ENCODE results near the gene SPATA7. TPM values are rescaled to one million over a fixed set of nuclear protein-coding genes. Genes with fewer than 3 reads are reported as not detected.
"Not testable (repeated sequence)": the region's sequence is repeated elsewhere in the genome, so short reads cannot be mapped to it uniquely, and the experiment has no call there.

Gene SPATA7
- total and polyA plus RNA-seq, 3 experiments from 2014 or later: 1.7 to 4.6 (median 2.1) TPM

DNA sequence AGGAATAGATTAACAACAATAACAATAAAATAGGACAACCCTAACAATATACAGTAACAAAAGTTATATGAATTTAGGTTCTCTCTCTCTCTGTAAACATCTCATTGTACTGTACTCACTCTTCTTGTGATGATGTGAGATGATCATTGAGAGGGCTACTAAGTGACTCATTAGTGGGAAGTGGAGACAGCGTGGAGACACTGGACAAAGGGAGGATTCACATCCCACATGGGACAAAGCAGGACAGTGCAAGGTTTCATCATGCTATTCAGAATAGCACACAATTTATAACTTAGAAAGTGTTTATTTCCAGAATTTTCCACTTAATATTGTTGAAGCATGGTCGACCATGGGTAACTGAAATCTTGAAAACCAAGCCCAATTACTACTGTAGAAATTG is 26.0 kb upstream of the SPATA7 start:
- ChIA-PET CTCF (no interaction called here), POLR2A (no interaction called here)
- no peaks in the 10 kb centered on the region for H3K4me1 Mint-ChIP-seq

DNA sequence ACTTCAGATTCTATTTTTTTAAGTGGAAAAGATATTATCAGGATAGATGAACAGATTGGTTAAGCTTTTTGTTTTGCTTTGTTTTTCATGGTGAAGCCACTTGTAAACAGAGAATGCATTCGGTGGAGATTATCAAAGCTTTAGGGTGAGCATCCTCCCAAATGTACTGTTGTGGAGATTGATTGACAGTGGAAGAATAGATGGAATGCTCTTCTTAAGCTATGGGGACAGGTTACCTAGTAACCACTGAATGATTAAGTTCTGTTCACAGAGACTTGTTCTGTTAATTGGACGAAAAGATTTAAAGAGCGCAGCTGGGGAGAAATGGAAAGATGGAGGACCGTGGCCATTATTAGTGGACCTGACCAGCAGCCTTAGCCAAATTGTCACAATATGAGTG is 21.8 kb upstream of the SPATA7 start:
- Histone ChIP-seq H3K4me3 (ENCODE audit: low read length) (no peak overlapping the region), H3K4me1 (ENCODE audit: insufficient read depth, low read length) (no peaks in the 10 kb centered on the region), H3K9me3 (ENCODE audit: low read length) (no peaks in the 10 kb centered on the region), H3K27ac (ENCODE audit: low read depth, low read length) (no peak overlapping the region), H3K36me3 (ENCODE audit: insufficient read depth, low read length) (no peaks in the 10 kb centered on the region), H3K27me3 (ENCODE audit: insufficient read depth, low read length, poor library complexity, severe bottlenecking) (no peaks in the 10 kb centered on the region)
- no peak for DNase-seq
- Mint-ChIP-seq H3K4me1 (no peaks in the 10 kb centered on the region), H3K9me3 (peaks cover 0 to 5% (median 0%) of the 10 kb centered on the region in 5 donors), H3K27ac (no peak overlapping the region), H3K36me3 (peaks cover 0 to 3% (median 0%) of the 10 kb centered on the region in 3 donors), H3K27me3 (peaks cover 8 to 25% of the 10 kb centered on the region in 2 donors), H3K4me3 (no peak overlapping the region)
- CTCF ChIA-PET: no interaction called here
- POLR2A ChIA-PET: no interaction called here

More for the DNA sequence above, 26.0 kb upstream of the SPATA7 start:
- no peak overlapping the region for H3K4me3 ChIP-seq (ENCODE audit: low read length)
- peaks cover 0 to 3% (median 0%) of the 10 kb centered on the region in 3 donors for H3K36me3 Mint-ChIP-seq
- H3K36me3 ChIP-seq (ENCODE audit: insufficient read depth, low read length): no peaks in the 10 kb centered on the region
- H3K4me3 Mint-ChIP-seq: no peak overlapping the region
- DNase-seq: no peak
- H3K27ac ChIP-seq (ENCODE audit: low read depth, low read length): no peak overlapping the region
- H3K27me3 ChIP-seq (ENCODE audit: insufficient read depth, low read length, poor library complexity, severe bottlenecking): no peaks in the 10 kb centered on the region
- no peaks in the 10 kb centered on the region for H3K9me3 ChIP-seq (ENCODE audit: low read length)
- peaks cover 0 to 5% (median 0%) of the 10 kb centered on the region in 5 donors for H3K9me3 Mint-ChIP-seq
- H3K4me1 ChIP-seq (ENCODE audit: insufficient read depth, low read length): no peaks in the 10 kb centered on the region
- no peak overlapping the region for H3K27ac Mint-ChIP-seq
- H3K27me3 Mint-ChIP-seq: peaks cover 8 to 14% of the 10 kb centered on the region in 2 donors

DNA sequence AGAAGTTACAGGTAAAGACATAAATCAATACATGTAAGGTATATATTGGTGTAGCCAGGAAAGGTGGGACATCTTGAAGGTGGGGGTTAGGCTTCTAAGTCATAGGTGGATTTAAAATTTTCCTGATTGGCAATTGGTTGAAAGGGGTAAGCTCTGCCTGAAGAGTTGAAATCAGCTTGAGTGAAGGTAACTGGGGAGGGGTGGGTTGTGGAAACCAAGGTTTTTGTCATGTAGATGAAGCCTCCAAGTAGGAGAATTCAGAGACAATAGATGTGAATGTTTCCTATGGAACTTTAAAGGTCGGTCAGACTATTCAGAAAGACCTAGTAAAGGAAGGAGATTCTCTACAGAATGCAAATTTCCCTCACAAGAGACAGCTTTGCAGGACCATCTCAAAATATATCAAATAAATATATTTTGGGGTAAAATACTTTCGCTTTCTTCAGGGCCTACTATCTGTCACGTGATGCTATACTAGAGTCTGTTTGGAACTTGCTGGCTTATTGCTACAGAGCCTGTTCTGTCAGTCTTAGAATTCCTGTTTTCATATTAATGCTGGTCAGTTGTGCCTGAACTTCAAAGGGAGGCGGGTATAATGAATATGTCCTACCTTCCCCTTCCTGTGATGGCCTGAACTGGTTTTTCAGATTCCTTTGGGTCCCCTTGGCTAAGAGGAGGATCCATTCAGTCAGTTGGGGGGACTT is 20.6 kb upstream of the SPATA7 start:
- no peaks in the 10 kb centered on the region for H3K4me1 Mint-ChIP-seq
- ChIA-PET CTCF (no interaction called here), POLR2A (no interaction called here)
- no peak for DNase-seq
- H3K36me3 ChIP-seq (ENCODE audit: insufficient read depth, low read length): no peaks in the 10 kb centered on the region
- no peak overlapping the region for H3K4me3 Mint-ChIP-seq
- peaks cover 12 to 35% of the 10 kb centered on the region in 2 donors for H3K27me3 Mint-ChIP-seq
- H3K4me1 ChIP-seq (ENCODE audit: insufficient read depth, low read length): no peaks in the 10 kb centered on the region
- H3K9me3 ChIP-seq (ENCODE audit: low read length): no peaks in the 10 kb centered on the region
- no peak overlapping the region for H3K27ac ChIP-seq (ENCODE audit: low read depth, low read length)
- H3K9me3 Mint-ChIP-seq: peaks cover 0 to 5% (median 0%) of the 10 kb centered on the region in 5 donors
- H3K27me3 ChIP-seq (ENCODE audit: insufficient read depth, low read length, poor library complexity, severe bottlenecking): no peaks in the 10 kb centered on the region
- H3K27ac Mint-ChIP-seq: peak overlapping the region in 1 of 8 donors; percentile 20
- H3K4me3 ChIP-seq (ENCODE audit: low read length): no peak overlapping the region
- H3K36me3 Mint-ChIP-seq: peaks cover 0 to 3% (median 0%) of the 10 kb centered on the region in 3 donors

DNA sequence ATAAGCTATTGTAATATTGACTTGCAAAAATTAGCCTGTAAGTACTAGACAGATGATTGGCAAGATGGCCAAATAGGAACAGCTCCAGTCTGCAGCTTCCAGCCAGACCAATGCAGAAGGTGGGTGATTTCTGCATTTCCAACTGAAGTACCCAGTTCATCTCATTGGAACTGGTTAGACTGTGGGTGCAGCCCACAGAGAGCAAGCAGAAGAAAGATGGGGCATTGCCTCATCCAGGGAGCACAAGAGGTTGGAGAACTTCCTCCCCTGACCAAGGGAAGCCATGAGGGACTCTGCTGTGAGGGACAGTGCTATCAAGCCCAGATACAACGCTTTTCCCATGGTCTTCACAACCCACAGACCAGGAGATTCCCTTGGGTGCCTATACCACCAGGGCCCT is 16.0 kb upstream of the SPATA7 start:
- no peaks in the 10 kb centered on the region for H3K4me1 ChIP-seq (ENCODE audit: insufficient read depth, low read length)
- H3K27me3 ChIP-seq (ENCODE audit: insufficient read depth, low read length, poor library complexity, severe bottlenecking): no peaks in the 10 kb centered on the region
- H3K9me3 Mint-ChIP-seq: peaks cover 0 to 5% (median 3%) of the 10 kb centered on the region in 5 donors
- H3K4me1 Mint-ChIP-seq: no peaks in the 10 kb centered on the region
- H3K4me3 Mint-ChIP-seq: no peak overlapping the region
- ChIA-PET POLR2A (no interaction called here), CTCF (no interaction called here)
- no peaks in the 10 kb centered on the region for H3K9me3 ChIP-seq (ENCODE audit: low read length)
- peaks cover 17 to 68% of the 10 kb centered on the region in 2 donors for H3K27me3 Mint-ChIP-seq
- H3K36me3 Mint-ChIP-seq: peaks cover 0 to 11% (median 0%) of the 10 kb centered on the region in 3 donors
- H3K27ac ChIP-seq (ENCODE audit: low read depth, low read length): no peak overlapping the region
- H3K36me3 ChIP-seq (ENCODE audit: insufficient read depth, low read length): no peaks in the 10 kb centered on the region
- H3K4me3 ChIP-seq (ENCODE audit: low read length): no peak overlapping the region
- no peak for DNase-seq
- no peak overlapping the region for H3K27ac Mint-ChIP-seq

DNA sequence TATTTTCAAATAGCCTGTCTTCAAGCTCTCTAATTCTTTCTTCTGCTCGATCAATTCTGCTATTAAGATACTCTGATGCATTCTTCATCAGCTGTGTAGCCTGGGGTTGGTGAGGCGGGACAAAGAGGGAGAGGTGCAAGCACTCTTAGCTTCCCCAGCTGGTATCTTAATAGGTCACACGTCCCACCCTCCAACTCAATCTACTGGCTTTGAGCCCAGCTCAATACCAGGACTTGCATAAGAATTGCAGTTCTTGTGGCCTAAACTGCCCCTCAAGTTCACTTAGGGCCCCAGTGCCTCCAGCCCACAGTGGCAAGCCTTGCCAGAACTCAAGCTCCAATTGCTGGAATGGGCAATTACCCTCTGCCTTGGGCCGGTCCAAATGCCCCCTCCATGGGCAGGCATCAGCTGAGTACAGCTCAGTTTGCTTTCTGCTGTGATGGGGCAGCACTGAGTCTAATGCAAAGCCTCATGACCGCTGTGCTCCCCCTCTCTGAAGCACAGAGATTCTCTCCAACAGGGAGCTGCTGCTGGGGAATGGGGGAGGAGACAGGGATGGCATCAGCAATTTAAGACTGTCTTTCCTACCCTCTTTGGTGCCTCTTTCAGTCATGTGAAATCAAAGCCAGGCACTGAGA is 5.6 kb upstream of the SPATA7 start:
- Mint-ChIP-seq H3K9me3 (peaks cover 0 to 6% (median 3%) of the 10 kb centered on the region in 5 donors), H3K27me3 (peaks cover under 1 to 5% of the 10 kb centered on the region in 2 donors), H3K4me1 (peaks cover 3 to 6% (median 5%) of the 10 kb centered on the region in 3 donors), H3K27ac (no peak overlapping the region), H3K36me3 (peaks cover 0 to 3% (median under 1%) of the 10 kb centered on the region in 3 donors), H3K4me3 (no peak overlapping the region)
- ChIA-PET CTCF (interaction anchor here (1.3 kb wide), 1 partner anchor 13 kb away, joined by 4 read pairs; no protein-coding TSS in a partner anchor), POLR2A (no interaction called here)
- no peak overlapping the region for H3K27ac ChIP-seq (ENCODE audit: low read depth, low read length)
- H3K36me3 ChIP-seq (ENCODE audit: insufficient read depth, low read length): no peaks in the 10 kb centered on the region
- H3K27me3 ChIP-seq (ENCODE audit: insufficient read depth, low read length, poor library complexity, severe bottlenecking): no peaks in the 10 kb centered on the region
- no peaks in the 10 kb centered on the region for H3K9me3 ChIP-seq (ENCODE audit: low read length)
- no peaks in the 10 kb centered on the region for H3K4me1 ChIP-seq (ENCODE audit: insufficient read depth, low read length)
- H3K4me3 ChIP-seq (ENCODE audit: low read length): no peak overlapping the region
- no peak for DNase-seq

DNA sequence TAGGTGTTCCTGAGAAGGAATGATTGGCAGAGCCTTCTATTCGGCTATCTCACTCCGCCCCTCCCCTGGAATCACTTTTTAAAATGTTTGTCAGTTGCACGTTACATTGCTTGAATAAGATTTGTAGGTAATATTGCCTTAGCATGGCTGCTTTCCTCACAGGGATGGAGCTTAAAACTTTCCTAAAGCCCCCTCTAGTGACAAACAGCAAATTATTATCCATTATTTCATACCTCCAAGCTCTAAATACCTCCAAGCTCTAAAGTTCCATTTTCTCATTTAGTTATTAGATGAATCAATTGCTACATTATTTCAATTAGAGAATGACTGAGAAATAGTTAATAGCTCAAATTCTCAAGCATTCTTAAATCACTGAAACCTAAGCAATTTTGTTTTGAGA is 5.1 kb upstream of the SPATA7 start:
- Mint-ChIP-seq H3K9me3 (peaks cover 0 to 6% (median 0%) of the 10 kb centered on the region in 5 donors), H3K27ac (no peak overlapping the region), H3K27me3 (peaks cover 0 to 5% of the 10 kb centered on the region in 2 donors), H3K36me3 (peaks cover 0 to 6% (median 0%) of the 10 kb centered on the region in 3 donors), H3K4me1 (peaks cover 7 to 11% (median 8%) of the 10 kb centered on the region in 3 donors), H3K4me3 (no peak overlapping the region)
- no peaks in the 10 kb centered on the region for H3K27me3 ChIP-seq (ENCODE audit: insufficient read depth, low read length, poor library complexity, severe bottlenecking)
- no peaks in the 10 kb centered on the region for H3K9me3 ChIP-seq (ENCODE audit: low read length)
- H3K27ac ChIP-seq (ENCODE audit: low read depth, low read length): no peak overlapping the region
- DNase-seq: no peak
- ChIA-PET POLR2A (no interaction called here), CTCF (interaction anchor here (1.3 kb wide), 1 partner anchor 12 kb away, joined by 4 read pairs; no protein-coding TSS in a partner anchor)
- H3K36me3 ChIP-seq (ENCODE audit: insufficient read depth, low read length): no peaks in the 10 kb centered on the region
- no peak overlapping the region for H3K4me3 ChIP-seq (ENCODE audit: low read length)
- no peaks in the 10 kb centered on the region for H3K4me1 ChIP-seq (ENCODE audit: insufficient read depth, low read length)

DNA sequence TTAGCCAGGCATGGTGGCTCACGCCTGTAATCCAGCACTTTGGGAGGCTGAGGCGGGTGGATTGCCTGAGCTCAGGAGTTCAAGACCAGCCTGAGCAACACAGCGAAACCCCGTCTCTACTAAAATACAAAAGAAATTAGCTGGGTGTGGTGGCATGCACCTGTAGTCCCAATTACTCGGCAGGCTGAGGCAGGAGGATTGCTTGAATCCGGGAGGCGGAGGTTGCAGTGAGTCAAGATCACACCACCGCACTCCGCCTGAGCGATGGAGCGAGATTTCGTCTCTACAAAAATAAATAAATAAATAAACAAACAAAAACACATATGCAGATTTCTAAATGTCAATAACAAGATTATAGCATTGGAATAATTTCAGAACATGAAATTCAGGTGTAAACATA is 3.8 kb upstream of the SPATA7 start:
- H3K4me1 Mint-ChIP-seq: peaks cover 15 to 19% (median 15%) of the 10 kb centered on the region in 3 donors
- H3K4me3 Mint-ChIP-seq; H3K9me3 Mint-ChIP-seq; H3K27me3 Mint-ChIP-seq; H3K4me3 ChIP-seq (ENCODE audit: low read length); H3K27ac ChIP-seq (ENCODE audit: low read depth, low read length); H3K36me3 Mint-ChIP-seq; H3K9me3 ChIP-seq (ENCODE audit: low read length); DNase-seq; H3K36me3 ChIP-seq (ENCODE audit: insufficient read depth, low read length); H3K27ac Mint-ChIP-seq; CTCF ChIA-PET; POLR2A ChIA-PET; H3K4me1 ChIP-seq (ENCODE audit: insufficient read depth, low read length); H3K27me3 ChIP-seq (ENCODE audit: insufficient read depth, low read length, poor library complexity, severe bottlenecking): not testable (repeated sequence)

DNA sequence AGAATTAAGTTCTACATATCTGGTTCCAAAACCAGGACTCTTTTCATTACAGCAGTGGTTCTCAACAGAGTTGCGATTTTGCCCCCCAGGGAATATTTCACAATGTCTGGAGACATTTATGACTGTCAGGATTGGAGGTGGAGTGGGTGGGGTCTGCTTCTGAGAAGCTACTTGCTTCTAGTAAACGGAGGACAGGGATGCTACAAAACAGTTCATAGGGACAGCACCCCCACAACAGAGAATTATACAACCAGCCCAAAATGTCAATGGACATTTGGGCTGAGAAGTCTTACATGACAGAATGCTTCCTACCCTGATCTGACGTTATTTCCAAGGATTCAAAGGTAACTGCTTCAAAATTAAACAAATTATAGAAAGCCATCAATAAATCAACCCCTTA is 739 bp upstream of the SPATA7 start:
- H3K4me3 ChIP-seq (ENCODE audit: low read length): peak overlapping the region; percentile 79
- CTCF ChIA-PET: no interaction called here

More for the DNA sequence above, 739 bp upstream of the SPATA7 start:
- Mint-ChIP-seq H3K27ac (peak overlapping the region; percentile 89 to 98 (median 94)), H3K4me3 (peak overlapping the region; percentile 95 to 100 (median 97)), H3K36me3 (peaks cover 0 to 8% (median 0%) of the 10 kb centered on the region in 3 donors), H3K9me3 (no peaks in the 10 kb centered on the region), H3K27me3 (no peaks in the 10 kb centered on the region), H3K4me1 (peaks cover 19 to 23% (median 20%) of the 10 kb centered on the region in 3 donors)
- Histone ChIP-seq H3K27ac (ENCODE audit: low read depth, low read length) (no peak overlapping the region), H3K36me3 (ENCODE audit: insufficient read depth, low read length) (no peaks in the 10 kb centered on the region), H3K27me3 (ENCODE audit: insufficient read depth, low read length, poor library complexity, severe bottlenecking) (no peaks in the 10 kb centered on the region), H3K4me1 (ENCODE audit: insufficient read depth, low read length) (peaks cover 7% of the 10 kb centered on the region), H3K9me3 (ENCODE audit: low read length) (no peaks in the 10 kb centered on the region)
- no peak for DNase-seq
- POLR2A ChIA-PET: no interaction called here
